ENCODE results near the gene ARPIN. TPM values are rescaled to one million over a fixed set of nuclear protein-coding genes. Genes with fewer than 3 reads are reported as not detected.
"Not testable (repeated sequence)": the region's sequence is repeated elsewhere in the genome, so short reads cannot be mapped to it uniquely, and the experiment has no call there.

ARPIN gene
- total RNA-seq, 3 donors from 2014 or later: 39.0 to 45.8 (median 43.0) TPM

DNA sequence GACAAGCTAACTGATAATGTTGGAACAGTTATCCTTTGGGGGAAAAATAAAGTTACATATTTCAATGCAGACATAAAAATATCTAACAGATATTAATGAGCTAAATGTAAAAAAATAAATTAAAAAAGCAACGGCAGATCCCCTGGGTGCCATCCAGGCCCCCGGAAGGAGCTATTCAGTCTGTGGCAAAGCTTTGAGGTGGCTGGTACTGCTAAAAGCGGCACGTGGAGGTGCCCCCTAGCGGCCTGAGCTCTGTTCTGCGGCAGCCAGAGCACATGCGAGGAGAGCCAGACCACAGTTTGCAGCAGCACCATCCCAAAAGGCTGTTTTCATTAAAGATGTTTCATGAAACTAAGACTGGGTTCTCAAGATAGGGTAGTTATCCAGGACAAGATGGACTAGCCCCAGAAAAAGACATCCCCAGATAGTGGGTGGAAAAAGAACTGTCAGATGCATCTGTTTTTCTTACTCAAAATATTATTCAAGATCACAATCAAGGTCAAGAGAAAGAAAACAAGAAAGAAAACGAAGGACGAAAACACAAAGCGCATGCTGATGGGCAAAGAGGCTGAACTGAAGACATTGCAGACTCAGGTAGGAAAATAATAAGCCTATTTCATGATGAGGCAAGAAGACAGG, 37.7 kb downstream of the ARPIN start:
- Histone ChIP-seq H3K4me1 (ENCODE audit: low read depth) (no peaks in the 10 kb centered on the region), H3K9me3 (no peaks in the 10 kb centered on the region), H3K36me3 (ENCODE audit: low read depth) (no peaks in the 10 kb centered on the region), H3K4me3 (no peak overlapping the region)
- DNase-seq: peak; percentile 86 to 95 (median 91)
- intact Hi-C loops (cut with DNase I, micrococcal nuclease): loop anchor here (5.0 kb wide), 2 partner anchors 113 to 118 kb away; no protein-coding TSS in a partner anchor
- peak; percentile 96 for ATAC-seq
- TF ChIP-seq, protein P1, sequence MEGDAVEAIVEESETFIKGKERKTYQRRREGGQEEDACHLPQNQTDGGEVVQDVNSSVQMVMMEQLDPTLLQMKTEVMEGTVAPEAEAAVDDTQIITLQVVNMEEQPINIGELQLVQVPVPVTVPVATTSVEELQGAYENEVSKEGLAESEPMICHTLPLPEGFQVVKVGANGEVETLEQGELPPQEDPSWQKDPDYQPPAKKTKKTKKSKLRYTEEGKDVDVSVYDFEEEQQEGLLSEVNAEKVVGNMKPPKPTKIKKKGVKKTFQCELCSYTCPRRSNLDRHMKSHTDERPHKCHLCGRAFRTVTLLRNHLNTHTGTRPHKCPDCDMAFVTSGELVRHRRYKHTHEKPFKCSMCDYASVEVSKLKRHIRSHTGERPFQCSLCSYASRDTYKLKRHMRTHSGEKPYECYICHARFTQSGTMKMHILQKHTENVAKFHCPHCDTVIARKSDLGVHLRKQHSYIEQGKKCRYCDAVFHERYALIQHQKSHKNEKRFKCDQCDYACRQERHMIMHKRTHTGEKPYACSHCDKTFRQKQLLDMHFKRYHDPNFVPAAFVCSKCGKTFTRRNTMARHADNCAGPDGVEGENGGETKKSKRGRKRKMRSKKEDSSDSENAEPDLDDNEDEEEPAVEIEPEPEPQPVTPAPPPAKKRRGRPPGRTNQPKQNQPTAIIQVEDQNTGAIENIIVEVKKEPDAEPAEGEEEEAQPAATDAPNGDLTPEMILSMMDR (IDR thresholded peaks at IDR 0.05): peak; percentile 90

DNA sequence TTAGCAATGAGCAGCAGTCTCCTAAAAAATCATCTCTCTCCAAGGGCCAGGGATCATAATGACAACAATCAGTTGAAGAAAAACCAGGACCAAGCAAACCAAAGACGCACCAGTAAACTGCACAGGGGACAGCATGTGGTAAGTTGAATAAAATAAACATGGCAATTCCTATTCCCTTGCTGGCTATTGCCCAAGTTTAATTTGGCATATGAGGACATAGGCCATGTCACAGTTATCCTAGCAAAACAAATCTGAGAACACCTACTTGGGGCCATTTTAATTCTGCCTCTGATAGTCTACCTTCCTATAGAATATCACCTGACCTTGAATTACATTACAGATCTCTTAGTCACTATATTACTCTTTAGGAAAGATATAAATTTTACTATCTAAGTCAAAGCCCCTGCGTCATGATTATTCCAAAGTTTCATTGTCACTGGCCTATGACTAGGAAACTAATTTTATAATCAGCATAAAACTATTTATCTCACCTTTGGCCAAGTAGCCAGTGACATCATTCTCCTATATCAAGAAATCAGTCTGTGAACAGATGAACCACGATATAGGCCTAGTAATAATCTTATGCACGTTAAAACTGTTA, 42.0 kb downstream of the ARPIN start:
- peaks cover 4% of the 10 kb centered on the region for H3K4me1 ChIP-seq (ENCODE audit: low read depth)
- TF ChIP-seq, protein P1 (IDR thresholded peaks at IDR 0.05): no peak
- no peak overlapping the region for H3K4me3 ChIP-seq
- intact Hi-C loops (cut with DNase I, micrococcal nuclease): loop anchor here (5.0 kb wide), 2 partner anchors 108 to 113 kb away; no protein-coding TSS in a partner anchor
- no peaks in the 10 kb centered on the region for H3K36me3 ChIP-seq (ENCODE audit: low read depth)
- DNase-seq: no peak
- peak; percentile 80 for ATAC-seq
- H3K9me3 ChIP-seq: no peaks in the 10 kb centered on the region

DNA sequence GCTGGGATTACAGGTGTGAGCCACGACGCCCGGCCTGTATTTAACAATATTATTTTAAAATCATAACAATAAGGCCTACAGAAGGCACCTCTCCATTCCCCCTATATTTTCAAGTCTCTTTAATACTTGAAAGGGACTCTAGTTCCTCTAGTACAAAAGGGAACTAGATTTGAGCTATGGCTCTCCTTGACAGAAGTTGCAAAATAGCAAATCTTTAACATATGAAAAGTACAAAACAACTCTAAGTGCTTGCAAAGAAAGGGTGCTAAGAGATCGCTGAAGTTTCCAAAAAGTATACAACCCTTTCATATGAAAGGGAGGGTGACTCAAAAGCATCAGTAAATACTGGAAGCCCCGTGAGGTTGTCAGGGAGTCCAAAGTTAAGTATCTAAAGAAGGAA, 42.7 kb downstream of the ARPIN start:
- no peaks in the 10 kb centered on the region for H3K9me3 ChIP-seq
- TF ChIP-seq, protein P1 (IDR thresholded peaks at IDR 0.05): no peak
- no peak for ATAC-seq
- peaks cover 9% of the 10 kb centered on the region for H3K4me1 ChIP-seq (ENCODE audit: low read depth)
- intact Hi-C loops (cut with DNase I, micrococcal nuclease): loop anchor here (5.0 kb wide), 2 partner anchors 108 to 113 kb away; no protein-coding TSS in a partner anchor
- no peaks in the 10 kb centered on the region for H3K36me3 ChIP-seq (ENCODE audit: low read depth)
- H3K4me3 ChIP-seq: no peak overlapping the region
- DNase-seq: no peak

DNA sequence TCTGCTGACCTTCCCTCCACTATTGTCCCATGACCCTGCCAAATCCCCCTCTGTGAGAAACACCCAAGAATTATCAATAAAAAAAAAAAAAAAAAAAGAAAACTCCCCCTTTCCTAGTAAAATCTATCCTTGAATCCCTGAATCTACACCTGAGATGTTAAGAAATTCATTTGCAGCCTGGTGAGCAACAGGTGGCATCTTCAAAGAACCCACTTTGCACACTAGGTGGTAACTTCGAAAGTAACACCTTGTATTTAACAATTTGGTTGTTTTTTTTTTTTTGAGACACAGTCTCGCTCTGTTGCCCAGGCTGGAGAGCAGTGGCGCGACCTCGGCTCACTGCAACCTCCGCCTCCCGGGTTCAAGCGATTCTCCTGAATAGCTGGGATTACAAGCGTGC, 43.3 kb downstream of the ARPIN start:
- DNase-seq; H3K4me3 ChIP-seq; intact Hi-C loops (cut with DNase I, micrococcal nuclease); H3K9me3 ChIP-seq; H3K36me3 ChIP-seq (ENCODE audit: low read depth); ATAC-seq: not testable (repeated sequence)
- H3K4me1 ChIP-seq (ENCODE audit: low read depth): peaks cover 15% of the 10 kb centered on the region

DNA sequence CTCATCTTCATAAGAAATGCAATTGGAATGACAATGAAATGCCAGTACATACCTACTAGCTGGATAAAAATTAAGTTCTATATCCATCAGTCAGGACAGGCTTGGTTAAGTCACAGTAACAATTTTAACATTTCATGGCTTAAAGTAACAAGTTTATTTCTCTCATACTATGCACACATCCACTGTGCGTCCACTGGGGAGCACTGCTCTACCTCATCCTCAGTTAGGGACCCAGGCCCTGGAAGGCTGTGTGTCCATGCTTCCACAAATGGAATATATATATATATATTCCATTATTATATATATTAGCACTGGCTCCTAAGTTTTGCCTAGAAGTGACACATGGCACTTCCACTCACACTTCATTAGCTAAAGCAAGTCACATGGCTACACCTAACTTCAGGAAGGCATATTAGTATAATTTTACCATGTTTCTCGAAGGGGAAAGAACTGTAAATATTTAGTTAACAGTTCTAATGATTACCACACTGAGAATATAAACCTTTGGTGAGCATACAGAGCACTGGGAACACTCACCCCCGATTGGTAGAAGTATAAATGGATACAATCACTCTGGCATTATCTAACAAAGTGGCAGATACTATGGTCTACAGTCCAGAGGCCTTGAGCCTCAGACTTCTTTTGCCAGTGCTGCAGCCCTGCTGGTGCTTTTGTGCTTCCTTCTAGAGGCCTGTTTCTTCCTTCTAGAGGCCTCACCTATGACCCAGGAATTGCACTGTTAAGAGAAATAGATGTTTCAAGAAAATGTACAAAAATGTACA, 47.6 kb downstream of the ARPIN start:
- intact Hi-C loops (cut with DNase I, micrococcal nuclease): no loop called here
- Histone ChIP-seq H3K4me1 (ENCODE audit: low read depth) (peaks cover 35% of the 10 kb centered on the region), H3K9me3 (no peaks in the 10 kb centered on the region), H3K36me3 (ENCODE audit: low read depth) (no peaks in the 10 kb centered on the region), H3K4me3 (no peak overlapping the region)
- DNase-seq (no peak), ATAC-seq (peak; percentile 45)
- TF ChIP-seq, protein P1 (IDR thresholded peaks at IDR 0.05): no peak

DNA sequence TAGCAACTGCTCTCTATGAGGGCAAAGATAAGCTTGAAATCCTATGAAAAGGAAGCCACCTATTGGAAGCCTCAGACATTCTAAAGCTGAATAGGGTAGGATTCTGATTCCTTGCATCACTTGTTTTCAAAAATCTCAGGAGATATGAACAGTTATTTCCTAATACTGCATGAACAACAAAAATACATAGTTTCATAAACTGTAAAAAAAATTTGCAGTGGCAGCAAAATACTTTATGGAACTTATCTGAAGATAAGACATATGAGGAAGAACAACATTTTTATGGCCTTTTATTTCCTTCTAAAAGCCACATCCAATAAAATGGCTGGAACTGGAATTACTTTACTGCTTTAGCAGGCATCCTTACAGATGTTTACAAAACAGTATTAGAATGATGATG, 48.8 kb downstream of the ARPIN start:
- intact Hi-C loops (cut with DNase I, micrococcal nuclease): no loop called here
- no peaks in the 10 kb centered on the region for H3K9me3 ChIP-seq
- H3K4me3 ChIP-seq: no peak overlapping the region
- no peak for DNase-seq
- TF ChIP-seq, protein P1 (IDR thresholded peaks at IDR 0.05): no peak
- H3K4me1 ChIP-seq (ENCODE audit: low read depth): peaks cover 42% of the 10 kb centered on the region
- no peaks in the 10 kb centered on the region for H3K36me3 ChIP-seq (ENCODE audit: low read depth)
- peak; percentile 63 for ATAC-seq
